NCI-H2107 (cell line): ENCODE results near the gene MALT1.
"Not testable (repeated sequence)": the region's sequence is repeated elsewhere in the genome, so short reads cannot be mapped to it uniquely, and the experiment has no call there.

Source experiments
- DNase-seq: peaks from one replicate; lab custom pipeline; 2025; lab: John Stamatoyannopoulos, UW

Gene MALT1, protein sequence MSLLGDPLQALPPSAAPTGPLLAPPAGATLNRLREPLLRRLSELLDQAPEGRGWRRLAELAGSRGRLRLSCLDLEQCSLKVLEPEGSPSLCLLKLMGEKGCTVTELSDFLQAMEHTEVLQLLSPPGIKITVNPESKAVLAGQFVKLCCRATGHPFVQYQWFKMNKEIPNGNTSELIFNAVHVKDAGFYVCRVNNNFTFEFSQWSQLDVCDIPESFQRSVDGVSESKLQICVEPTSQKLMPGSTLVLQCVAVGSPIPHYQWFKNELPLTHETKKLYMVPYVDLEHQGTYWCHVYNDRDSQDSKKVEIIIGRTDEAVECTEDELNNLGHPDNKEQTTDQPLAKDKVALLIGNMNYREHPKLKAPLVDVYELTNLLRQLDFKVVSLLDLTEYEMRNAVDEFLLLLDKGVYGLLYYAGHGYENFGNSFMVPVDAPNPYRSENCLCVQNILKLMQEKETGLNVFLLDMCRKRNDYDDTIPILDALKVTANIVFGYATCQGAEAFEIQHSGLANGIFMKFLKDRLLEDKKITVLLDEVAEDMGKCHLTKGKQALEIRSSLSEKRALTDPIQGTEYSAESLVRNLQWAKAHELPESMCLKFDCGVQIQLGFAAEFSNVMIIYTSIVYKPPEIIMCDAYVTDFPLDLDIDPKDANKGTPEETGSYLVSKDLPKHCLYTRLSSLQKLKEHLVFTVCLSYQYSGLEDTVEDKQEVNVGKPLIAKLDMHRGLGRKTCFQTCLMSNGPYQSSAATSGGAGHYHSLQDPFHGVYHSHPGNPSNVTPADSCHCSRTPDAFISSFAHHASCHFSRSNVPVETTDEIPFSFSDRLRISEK

GRCh38 chr18:58671111-58671631 lies at the start of gene MALT1:
MALT1 (plus strand) TSS chr18:58671465; CDS start chr18:58671644, 179 bp downstream.
- DNase-seq: peak; percentile 94

- no peak for DNase-seq
These were observed 47.3 kb upstream of the MALT1 start for GRCh38 chr18:58624011-58624410.

GRCh38 chr18:58625839-58626238 lies 45.4 kb upstream of the MALT1 start:
- no peak for DNase-seq

DNA sequence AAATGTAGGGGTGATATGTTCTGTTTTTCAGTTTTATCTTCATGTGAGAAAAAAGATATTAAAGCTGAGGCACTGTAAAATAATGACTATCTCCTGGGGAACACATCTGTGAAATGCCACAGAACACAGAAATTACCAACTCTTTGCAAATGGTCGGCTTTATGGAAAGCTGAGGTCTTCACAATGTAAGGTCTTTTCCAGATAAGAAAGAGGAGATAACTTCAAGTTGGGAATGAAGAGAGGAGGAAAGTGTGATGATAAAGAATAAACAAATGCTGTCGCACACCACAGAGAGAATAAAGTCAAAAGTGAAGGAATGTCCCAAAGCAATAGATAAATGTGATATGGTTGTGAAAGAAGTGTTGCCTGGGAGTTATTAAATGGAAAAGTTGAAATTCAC lies 41.2 kb upstream of the MALT1 start:
- no peak for DNase-seq

GRCh38 chr18:58631301-58631700 lies 40.0 kb upstream of the MALT1 start:
- no peak for DNase-seq

DNA sequence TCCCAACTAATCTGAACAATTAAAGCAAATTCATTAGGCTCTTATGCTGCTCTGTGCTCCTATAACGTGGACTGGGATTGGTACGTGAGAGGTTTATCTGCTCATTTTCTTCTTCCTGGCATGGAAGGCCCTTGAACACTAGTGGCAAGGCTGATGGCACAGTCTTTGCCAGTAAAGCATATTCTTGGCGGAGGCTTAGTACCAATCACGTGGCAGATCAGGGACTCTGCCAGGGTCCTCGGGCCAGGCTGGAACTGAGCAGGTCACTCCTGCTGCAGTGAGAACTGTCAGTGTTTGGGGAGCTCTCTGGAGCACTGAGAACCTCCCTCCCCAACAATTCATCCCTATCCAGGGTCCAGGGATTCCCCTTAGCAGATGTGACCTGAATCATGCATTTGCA lies 38.7 kb upstream of the MALT1 start:
- no peak for DNase-seq

GRCh38 chr18:58633874-58634273 lies 37.4 kb upstream of the MALT1 start:
- no peak for DNase-seq

DNA sequence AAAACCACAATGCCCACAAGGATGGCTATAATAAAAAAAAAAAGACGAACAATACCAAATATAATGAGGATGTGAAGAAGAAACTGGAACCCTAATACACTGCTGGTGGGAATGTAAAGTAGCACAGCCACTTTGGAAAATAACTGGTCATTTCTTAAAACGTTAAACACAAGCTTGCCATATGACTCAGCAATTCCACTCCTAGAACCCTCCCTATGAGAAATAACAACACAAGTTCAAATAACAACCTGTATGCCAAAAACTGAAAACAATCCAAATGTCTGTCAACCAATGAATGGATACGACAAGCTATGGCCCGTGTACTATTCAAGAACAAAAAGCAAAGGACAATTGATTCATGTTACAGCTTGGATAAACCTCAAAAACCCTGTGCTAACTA lies 35.4 kb upstream of the MALT1 start:
- no peak for DNase-seq

GRCh38 chr18:58637197-58637596 lies 34.1 kb upstream of the MALT1 start:
- no peak for DNase-seq

DNA sequence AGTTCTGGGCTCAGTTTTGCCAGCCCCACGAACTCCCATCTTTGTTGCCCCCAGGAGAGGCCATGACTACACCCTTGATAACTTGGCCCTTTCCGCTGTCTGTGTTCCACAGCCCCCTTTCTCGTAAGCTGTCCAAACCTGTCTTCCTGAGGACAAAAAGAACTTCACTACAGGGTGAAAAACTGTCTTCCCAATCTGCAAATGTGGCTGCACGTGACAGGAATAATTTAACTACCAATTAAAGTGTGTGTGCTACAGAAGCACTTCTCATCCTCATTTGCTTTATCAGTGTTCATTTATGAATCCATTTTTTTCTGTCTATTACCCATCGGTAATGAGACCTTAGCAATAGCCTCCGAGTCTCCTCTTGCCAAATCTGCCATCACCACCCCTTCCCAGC lies 33.3 kb upstream of the MALT1 start:
- no peak for DNase-seq

DNA sequence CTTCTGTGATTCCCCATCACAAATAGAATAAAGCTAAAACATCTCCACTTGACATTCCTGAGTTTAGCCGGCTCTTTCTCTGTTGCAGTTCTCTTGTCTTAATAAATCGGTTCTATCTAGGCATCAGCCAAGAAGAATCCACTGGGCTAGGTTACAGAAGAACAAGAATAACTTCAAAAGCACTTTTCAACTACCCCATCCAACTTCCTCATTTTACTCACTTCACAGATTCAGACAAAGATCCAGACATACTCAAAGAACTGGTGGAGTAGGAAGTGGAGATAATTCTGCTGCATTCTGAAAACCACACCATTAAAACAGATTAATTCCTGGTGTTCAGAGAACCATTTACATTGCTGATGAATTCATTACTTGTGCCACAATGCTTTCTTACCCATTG lies 32.8 kb upstream of the MALT1 start:
- no peak for DNase-seq

DNA sequence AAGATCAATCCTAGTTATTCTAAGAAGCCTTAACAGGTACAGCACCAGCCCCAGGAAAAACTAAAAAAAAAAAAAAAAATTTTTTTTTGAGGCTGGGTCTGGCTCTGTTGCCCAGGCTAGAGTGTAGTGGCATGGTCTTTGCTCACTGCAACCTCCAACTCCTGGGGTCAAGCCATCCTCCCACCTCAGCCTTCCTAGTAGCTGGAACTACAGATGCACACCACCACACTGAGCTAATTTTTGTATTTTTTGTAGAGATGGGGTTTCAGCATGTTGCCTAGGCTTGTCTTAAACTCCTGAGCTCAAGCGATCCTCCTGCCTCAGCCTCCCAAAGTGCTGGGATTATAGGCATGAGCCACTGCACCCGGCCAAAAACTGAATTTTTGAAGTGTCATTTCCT lies 32.0 kb upstream of the MALT1 start:
- DNase-seq: no peak

DNA sequence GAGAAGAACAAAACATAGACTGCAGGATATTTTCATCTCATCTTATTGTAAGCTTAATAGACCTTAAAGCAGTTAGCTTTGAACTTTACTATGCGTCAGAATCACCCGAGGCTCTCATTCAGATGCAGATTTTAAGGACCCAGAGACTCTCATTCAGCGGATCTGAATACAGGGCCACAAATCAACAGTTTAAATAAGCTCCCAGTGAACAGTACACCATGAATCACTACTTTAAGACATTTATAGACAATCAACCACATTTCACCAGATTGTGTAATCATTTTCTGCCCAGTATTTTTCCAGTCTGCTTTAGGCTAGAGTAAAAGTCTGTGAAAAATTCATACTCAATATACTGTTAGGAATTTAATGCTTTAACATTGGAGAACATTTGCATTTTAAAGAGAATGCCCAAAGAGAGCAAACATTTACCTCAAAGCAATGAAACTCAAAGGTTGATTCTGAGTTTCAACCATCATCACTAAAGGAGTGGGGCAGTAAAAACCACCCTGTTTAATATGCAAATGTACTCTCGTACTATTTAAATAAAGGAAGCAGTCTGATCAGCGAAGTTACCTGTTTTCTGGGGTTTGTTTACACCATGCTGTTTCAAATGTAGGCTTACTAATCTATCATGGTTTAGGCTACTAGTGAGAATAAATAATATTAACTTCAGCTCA lies 31.4 kb upstream of the MALT1 start:
- no peak for DNase-seq

GRCh38 chr18:58640428-58640805 lies 30.8 kb upstream of the MALT1 start:
- no peak for DNase-seq

GRCh38 chr18:58640891-58641610 lies 30.2 kb upstream of the MALT1 start:
- no peak for DNase-seq

DNA sequence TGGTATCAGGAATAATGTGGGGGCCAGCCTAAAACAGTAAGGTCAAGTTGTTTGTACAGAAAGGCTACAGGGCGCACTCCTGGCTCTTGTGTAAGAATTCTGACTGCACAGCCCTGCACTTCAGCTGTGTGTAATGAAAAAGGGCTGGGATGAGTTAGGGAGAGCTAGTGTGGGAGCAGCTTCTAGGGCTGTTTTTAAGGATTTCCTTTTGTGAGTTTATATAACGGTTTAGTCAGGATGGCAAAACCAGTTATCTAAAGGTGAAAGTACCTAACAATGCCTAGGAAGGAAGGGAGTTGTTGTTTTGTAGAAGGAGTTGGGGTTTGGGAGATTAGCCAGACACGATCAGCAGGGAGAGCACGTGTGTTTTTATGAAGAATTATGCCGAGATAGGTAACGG lies 27.7 kb upstream of the MALT1 start:
- DNase-seq: not testable (repeated sequence)

DNA sequence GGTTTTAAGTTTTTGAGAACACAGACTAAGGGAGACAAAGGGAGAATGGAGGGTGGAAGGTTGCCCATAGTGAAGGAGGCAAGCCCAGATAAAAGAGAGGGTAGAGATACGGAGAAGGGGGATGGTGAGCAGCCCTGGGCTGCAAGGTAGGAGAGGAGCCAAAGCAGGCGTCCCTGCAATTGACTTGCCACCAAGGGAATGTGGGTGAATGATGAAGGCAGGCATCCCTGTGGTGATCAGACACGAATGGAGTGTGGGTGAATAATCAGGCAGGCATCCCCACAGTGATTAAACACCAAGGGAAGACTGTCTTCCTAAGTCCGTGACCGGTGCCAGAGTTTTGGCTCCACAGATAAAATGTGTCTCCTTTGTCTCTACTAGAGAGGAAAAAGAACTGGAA lies 25.9 kb upstream of the MALT1 start:
- DNase-seq: no peak

DNA sequence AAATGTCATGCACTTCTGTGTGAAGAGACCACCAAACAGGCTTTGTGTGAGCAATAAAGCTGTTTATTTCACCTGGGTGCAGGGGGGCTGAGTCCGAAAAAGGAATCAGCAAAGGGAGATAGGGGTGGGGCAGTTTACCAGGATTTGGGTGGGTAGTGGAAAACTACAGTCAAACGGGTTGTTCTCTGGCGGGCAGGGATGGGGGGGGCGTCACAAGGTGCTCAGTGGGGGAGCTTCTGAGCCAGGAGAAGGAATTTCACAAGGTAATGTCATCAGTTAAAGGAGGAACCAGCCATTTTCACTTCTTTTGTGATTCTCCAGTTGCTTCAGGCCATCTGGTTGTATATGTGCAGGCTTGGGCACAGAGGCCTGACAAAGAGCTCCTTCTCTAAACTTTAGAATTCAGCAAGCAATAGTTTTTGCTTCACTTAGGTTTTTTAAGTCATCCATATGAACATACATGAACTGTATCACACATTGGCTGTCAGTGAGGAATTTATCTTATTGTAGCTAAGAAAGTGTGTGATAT lies 24.9 kb upstream of the MALT1 start:
- DNase-seq: no peak

DNA sequence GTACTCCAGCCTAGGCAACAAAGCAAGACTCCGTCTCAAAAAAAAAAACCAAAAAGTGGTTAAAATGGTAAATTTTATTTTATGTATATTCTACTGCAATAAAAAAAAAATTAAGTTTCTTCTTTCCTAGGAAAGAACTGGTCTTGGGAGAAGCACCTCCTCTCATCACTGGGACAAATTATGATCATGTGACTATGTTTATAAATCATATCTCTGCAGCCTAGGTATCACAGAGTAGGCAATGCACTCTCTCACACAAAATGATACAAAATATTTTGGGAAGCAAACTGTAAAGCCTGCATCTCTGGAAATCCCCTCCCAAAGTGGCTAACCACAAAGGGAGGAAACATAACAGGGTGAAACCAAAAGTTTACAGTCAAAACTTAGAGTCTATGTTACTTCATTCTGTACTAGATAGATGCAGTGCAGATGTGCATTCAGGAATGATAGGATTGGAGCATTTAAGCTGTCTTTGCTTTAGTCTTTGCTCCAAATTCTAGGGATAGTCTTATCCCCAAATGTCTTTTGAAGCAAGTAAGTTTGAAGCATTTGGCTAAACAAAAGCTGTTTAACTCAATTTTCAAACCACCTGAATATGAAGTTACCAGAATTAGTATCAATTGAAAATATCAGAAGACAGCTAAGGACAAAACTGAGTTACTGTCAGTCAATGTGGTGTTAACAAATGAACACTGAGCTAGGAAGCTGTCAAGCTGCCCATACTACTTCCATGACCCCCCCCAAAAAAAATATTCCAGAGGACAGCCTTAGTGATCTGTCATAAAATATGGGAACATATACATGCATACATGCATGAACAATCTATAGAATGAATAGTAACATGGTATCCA lies 21.1 kb upstream of the MALT1 start:
- no peak for DNase-seq

GRCh38 chr18:58650830-58651229 lies 20.4 kb upstream of the MALT1 start:
- not testable (repeated sequence) for DNase-seq
